ENCODE results near the gene SH2D3C.

SH2D3C gene

DNA sequence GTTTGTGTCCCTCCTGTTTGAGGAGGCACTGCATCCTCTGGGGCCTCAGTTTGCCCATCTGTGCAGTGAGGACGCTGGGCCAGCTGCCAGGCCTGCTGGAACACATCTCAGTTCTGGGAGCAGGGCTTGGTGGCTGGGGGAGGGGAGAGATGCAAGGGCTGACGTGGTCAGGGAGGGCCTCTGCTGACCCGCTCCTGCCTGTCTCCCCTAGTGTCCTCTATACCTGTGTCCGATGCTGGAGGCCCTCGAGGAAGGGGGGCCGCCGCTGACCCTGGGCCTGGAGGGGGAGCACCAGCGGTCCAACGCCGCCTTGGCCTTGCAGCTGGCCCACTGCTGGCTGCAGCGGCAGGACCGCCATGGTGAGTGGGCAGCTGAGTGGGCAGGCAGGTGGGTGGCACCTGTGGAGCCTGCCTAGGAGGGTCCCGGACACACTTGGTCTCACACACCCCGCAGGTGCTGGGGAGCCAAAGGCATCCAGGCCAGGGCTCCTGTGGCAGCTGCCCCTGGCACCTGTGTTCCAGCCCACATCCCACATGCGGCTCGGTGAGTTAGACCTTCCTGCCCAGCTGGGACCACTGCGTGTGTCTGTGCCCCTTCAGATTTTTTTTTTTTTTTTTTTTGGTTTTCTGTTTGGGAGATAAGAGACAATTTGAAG lies 30.0 kb upstream of the SH2D3C start:
- no peak for DNase-seq

DNA sequence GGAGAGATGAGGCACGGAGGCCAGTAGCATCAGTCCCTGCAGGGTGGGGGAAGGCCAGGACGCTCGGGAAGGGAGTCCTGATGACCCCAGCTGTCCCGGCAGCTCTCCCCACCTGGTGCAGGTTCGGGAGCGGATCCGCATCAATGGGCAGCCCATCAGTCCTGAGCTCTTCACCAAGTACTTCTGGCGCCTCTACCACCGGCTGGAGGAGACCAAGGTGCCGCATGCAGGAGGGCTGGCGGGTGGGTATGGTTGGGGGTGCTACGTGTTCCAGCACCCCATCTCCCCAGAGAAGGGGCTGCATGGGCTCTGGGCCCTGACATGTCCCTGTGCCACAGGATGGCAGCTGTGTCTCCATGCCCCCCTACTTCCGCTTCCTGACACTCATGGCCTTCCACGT lies 28.4 kb upstream of the SH2D3C start:
- DNase-seq, result no peak

DNA sequence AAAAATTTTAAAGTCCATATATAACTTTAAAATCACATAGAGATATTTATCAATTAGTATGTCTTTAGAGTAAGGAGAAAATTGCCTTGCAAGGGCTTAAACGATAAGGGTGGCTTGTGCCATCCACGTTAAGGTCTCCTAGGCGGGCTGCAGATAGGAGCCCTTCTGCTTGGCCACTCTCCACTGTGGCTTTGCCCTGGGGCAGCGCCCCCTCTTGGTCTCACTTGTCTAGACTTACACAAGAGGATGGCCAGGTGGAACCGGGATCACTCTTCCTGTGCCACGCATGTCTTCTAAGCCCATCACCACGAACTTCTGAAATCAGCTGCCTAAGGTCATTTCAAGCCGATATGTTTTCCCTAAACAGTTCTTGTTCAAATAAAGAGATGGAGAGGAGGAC lies 27.2 kb upstream of the SH2D3C start:
- DNase-seq, result no peak

DNA sequence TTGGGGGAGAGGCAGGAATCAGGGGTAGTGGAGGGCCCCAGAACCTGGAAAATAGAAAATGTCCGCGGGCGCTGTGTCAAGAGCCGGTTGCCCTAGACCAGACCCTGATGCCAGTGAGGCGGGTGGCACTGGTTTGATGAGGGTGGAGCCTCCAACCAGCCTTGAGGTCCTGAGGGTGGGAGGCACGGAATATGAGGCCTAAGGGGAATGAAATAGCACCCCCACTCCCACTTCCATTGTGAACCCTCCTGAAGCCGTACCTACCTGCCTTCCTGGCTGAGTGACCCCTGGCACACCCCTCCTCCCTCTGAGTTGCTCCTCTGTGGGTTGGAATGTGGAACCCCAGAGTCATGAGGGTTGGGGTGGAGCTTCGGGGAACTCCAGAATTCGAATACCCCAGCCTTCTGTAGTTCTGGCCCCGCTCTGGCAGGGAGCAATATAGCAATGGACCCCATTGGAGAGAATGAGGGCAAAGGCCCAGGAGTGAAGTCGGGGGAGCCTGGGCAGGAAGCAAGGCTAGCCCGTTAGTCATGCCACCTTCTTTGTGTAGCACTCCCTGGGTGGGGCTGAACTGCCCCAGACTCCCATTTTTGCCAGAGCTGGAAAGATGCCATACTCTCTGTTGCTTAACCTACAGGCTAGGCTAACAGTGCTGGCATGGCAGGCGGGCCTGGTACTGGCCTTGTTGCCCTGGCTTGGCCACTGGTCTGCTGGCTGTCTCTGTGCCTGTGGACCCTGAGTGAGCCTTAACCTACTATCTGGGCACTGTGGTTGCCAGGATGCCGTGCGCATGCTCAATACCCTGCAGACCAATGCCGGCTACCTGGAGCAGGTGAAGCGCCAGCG lies 25.3 kb upstream of the SH2D3C start:
- peak; percentile 63 for DNase-seq

DNA sequence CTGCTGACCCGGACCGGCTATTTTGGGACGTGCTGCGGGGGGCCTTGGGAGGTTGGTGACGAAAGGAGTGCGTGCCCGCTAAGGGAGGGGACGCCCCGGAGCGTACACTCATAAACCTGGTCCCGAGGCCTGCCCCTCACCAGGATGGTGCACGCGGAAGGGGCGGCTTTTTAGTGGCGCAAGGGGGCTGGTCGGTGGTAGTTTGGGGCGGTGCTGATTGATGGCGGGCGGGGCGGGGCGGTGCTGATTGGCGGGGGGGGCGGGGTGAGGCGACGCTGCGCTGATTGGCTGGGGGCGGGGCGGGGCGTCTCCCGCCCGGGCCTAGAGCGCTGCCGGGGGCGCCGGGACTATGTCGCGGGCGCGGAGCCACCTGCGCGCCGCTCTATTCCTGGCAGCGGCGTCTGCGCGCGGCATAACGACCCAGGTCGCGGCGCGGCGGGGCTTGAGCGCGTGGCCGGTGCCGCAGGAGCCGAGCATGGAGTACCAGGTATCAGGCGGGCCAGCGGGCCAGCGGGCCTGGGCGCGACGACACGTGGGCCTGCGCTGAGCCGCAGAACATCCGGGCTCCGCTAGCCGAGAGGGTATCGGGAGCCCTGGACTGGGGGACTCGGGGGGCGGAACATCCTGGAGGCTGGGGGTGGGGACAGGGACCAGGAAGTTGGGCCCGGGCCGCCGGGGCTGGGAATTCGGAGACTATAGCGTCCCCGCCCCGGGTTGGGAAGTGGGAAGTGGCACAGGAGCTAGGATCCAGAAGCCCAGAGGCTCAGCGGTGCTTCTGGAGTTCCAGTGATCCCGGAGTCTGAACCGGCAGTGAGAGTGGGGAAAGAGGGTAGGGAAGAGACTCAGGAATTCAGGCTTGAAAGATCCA lies 24.3 kb upstream of the SH2D3C start, which contains the start of gene FPGS:
TSS of gene FPGS (plus strand) at position 307 of the 868 bp plus-strand sequence. CDS start at position 350, 43 bp downstream.
- peak; percentile 60 for DNase-seq

DNA sequence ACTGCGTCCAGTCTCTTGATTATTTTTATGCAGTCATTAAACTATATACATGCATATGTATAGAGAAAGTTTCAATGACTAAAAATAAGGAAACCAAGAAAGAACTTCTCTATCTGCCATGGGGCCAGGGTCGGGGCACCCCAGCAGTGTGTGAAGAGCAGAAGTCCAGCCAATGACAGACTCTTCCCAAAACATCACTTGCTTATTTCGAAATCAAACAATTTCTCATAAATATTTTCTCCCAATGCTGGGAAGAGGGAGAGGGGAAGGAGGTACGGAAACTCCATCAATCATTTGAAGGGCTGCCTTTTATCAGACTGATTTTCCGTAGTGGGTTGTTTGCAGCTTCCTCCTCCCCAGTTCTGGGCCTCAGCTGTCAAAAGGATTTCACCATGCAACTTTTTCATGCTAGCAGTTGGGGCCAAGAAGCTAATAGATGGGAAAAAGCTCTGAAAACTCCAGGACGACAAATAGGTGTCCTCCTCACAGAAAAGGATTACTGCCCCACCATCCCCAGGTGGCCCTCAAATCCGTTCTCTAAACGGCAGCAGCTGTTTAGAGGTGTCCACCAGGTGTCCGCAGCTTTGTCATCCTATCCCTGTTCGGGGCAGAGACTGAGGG lies 23.6 kb upstream of the SH2D3C start:
- DNase-seq, result no peak

DNA sequence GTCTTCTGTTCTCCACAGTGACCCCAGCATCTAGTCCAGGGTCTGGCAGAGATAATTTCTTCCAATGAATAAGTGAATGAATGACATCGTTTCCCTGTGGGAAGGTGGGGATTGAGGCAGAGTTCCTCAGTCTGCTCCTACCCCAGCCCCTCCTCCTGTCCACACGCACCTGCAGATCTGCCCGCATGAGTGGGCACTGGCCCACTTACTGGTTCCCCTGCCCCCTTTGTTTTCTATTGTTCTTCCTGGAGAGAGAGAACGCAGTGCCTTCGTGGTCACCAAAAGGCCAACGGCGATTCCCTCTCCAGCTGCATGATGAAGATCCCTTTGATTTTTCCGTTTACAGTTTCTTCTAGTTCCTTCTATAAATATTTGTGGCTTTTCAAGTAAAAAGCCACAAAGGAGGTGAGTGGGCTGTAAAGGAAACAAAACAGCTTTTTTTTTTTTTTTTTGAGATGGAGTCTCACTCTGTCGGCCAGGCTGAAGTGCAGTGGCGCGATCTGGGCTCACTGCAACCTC lies 18.4 kb upstream of the SH2D3C start:
- DNase-seq, result no peak

DNA sequence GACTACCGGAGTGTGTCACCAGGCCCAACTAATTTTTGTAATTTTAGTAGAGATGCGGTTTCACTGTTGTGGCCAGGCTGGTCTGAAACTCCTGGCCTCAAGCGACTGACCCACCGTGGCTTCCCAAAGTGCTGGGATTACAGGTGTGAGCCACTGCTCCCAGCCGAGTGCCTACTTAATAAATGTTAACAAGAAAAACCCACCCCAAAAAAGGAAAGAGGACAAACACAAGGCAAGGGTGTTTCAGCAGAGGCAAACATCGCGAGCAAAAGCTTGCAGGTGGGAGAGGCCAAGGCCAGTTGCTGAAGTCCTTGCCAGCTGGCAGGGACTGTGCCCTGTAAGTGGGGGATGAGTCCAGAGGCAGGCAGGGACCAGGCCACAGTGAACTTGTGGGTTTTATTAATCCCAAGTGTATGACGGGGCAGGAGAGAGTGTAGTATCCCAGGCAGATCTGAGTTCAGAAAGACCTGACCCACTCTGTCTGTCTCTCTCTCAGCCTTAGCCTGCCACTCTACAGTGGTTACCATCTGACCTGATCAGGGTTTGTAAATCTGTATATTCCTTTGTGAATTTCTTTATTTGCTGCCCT lies 17.9 kb upstream of the SH2D3C start:
- no peak for DNase-seq

DNA sequence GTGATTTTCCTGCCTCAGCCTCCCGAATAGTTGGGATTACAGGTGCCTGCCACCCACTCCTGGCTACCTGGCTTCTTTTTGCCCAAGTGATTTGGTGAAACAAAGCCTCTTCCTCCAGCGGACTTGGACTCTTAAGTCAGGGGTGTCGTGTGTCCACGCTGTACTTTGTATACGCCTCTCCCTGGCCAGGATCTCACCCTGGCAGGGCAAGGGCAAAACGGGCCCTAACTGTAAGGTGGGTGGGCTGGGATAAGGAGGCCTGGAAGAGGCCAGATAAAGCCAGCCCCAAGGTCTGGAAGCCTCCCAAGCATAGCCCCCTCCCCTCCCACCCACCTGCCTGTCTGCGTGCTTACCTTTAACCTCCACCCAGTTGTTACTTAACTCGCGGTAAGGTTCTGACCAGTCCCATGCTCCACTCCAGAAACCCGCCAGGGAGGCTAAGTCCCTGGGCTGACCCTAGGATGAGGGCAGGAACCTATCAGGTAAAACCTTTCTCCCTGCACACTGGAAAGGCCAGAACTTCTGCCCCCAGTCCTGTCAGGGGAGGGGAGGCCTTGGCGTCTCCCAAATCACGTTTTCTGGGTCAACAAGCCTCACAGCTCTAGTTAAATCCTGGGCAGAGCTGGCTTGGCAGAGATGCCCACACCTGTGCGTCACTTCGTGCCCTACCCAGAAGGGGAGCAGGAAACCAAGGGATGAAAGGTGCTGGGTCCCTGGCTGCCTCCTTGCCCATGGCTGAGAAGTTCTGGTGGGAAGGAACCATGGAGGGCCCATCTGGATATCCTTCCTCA lies 15.7 kb upstream of the SH2D3C start:
- no peak for DNase-seq

DNA sequence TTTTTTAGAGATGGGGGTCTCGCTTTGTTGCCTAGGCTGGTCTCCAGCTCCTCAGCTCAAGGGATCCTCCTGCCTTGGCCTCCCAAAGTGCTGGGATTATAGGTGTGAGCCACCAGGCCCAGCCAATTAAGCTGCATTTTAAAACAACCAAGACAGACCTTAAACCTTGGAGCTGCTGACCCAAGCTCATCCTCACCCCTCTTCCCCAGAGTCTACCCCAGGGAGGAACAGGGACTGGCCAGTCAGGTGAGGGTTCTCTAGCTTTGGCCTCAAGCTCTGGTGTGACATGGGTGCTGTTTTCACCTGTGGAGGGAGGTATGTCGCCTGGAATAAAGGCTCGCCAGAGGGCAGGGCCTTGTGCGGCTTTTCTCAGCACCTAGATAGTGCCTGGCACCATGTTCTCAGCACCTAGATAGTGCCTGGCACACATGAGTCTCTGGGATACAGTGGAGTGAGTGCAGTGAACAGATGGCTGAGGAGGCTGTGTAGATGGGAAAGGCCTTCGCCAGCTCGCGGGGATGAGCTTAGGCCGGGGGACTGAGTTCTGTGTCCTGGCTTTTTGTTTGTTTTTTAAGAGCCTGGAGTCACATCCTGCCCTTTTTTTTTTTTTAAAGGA lies 14.7 kb upstream of the SH2D3C start:
- DNase-seq, result no peak

DNA sequence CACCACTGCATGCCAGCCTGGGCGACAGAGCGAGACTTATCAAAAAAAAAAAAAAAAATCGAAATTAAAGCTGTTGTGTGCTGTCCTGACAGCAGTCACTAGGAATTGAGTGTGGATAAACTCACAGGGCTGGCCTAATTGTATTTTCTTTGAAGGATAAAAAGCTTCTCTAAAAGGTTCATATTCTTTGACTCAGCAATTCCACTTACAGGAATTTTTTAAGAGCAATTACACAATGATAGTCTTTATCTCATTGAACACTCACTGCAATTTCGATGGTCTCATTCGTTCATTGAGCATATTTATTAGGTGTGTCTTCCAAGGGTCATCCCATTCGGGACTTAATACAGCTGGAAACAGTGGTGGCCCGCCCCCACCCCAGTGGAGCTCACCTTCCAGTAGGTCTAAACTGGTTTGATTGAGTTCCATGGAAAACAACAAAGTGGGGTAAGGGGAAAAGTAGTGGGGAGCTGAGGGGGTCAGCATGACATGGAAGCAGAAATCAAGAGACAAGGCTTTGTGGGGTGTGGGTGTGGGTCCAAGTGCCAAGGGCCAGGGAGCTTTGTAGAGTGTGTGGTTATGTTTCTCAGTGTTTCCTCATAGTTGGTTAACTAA lies 14.1 kb upstream of the SH2D3C start:
- DNase-seq, result no peak

DNA sequence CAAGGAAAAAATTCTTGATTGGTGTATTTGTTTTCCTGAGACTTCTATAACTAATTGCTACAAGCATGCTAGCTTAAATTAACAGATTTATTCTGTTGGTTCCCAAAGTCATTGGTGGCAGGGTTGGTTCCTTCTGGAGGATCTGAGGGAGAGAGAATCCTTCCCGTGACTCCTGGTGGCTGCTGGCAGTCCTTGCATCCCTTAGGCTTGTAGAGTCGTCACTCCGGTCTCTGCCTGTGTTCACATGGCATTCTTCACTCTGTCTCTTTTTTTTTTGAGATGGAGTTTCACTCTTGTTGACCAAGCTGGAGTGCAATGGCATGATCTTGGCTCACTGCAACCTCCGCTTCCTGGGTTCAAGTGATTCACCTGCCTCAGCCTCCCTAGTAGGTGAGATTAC lies 12.6 kb upstream of the SH2D3C start:
- no peak for DNase-seq

DNA sequence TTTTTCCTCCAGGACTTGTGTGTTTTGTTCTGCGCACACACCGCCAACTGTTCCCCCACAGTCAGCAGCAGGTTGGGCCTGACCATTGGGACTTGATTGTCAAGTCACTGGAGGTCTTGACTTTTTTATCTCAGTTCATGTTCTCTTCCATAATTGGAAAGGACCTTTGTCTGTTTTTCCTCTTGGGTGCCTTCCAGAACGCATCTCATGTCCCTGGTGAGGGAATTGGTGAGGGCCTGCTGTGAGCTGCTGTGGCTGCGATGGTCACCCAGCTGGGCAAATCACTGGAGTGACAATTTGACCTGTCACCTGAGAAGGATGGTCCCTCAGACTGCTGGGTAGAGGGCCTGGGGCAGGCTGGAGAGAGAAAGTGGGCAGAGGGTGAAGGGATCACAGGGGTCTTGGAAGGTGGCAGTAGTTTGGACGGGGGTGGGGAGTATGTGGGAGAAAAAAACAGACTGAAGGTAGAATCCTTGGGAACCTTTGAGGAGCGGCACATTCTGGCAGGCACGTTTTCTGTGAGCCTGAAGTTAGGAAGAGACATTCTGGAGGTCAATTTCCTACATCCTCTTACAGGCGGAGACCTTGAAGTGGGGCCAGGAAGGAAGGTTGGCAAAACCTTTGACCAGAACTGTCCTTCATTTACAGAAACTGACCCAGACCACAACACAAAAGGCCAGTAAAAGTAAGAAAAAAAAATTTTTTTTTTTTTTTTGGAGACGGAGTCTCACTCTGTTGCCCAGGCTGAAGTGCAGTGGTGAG lies 11.8 kb upstream of the SH2D3C start:
- no peak for DNase-seq

DNA sequence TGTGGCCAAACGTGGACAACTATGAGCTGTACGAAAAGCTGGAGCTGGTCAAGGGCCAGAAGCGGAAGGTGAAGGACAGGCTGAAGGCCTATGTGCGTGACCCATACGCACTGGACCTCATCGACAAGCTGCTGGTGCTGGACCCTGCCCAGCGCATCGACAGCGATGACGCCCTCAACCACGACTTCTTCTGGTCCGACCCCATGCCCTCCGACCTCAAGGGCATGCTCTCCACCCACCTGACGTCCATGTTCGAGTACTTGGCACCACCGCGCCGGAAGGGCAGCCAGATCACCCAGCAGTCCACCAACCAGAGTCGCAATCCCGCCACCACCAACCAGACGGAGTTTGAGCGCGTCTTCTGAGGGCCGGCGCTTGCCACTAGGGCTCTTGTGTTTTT lies 10.7 kb upstream of the SH2D3C start:
- no peak for DNase-seq

DNA sequence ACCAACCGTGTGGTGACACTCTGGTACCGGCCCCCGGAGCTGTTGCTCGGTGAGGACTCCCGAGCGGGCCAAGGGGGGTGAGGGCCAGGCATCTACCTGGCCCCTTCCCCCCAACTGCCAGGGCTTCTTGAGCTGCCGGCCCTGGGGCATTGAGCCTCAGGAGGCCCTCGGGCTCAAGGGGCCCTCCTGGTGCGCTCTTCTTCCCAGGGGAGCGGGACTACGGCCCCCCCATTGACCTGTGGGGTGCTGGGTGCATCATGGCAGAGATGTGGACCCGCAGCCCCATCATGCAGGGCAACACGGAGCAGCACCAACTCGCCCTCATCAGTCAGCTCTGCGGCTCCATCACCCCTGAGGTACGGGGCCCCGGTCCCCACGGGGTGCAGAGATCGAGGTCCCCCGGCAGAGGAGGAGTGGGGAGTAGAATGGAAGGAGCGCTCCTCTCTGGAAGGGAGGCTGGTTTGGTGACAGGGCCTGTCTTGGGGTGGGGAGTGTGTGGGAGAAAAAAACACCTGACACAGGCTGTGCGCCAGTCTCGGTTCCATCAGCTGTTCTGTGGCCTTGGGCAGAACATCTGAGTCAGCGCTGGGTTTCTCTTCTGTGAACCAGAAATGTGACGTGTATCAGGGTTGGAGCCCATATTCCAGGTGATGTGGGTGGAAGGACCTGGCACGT lies 10.0 kb upstream of the SH2D3C start:
- no peak for DNase-seq

DNA sequence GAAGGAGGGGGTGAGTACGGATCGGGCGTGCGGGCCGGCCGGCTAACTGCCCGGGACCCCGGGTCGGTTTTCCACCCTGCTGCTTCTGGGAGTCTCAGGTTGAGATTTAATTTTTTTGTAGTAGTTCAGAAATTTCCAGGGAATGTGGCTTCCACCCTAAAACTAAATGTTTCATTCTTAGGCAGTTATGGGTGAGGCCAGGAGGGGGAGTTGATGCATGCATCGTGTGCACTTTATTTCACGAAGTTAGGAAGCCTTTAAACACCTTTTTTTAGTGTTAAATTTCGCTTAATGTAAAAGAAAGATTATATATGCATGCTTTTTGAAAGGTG lies 8.3 kb upstream of the SH2D3C start:
- DNase-seq, result no peak

DNA sequence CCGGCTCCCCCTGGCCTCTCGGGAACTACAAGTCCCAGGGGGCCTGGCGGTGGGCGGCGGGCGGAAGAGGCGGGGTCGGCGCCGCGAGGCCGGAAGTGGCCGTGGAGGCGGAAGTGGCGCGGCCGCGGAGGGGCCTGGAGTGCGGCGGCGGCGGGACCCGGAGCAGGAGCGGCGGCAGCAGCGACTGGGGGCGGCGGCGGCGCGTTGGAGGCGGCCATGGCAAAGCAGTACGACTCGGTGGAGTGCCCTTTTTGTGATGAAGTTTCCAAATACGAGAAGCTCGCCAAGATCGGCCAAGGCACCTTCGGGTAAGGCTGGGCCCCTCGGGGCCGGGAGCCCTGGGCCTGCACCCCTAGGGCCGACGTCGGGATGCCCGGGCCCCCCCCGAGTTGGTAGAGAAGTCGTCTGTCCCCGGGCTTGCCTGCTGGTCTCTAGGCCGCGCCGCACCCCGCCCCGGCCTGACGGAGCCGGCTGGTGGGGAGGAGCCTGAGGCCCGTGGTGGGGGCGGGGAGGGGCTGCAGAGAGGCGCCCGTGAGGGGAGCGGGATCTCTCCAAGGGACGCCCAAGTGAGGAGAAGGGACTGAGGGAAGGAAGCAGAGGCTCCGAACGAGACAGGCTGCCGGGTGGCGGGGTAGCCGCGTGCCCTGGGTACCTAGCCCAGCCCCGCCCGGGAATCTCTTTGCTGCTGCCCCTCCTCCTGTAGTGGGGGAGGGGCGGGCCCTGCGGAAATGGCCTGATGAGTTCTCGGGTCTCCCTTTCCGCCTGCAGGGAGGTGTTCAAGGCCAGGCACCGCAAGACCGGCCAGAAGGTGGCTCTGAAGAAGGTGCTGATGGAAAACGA lies 7.7 kb upstream of the SH2D3C start, which contains the start of gene CDK9:
TSS of gene CDK9 (plus strand) at position 102 of the 840 bp plus-strand sequence. CDS start at position 217, 115 bp downstream.
- peak; percentile 72 for DNase-seq
